DOHH2 (cell line): ENCODE measurements around the gene EFCAB13.
A peak's percentile ranks its signal among the peaks of the same experiment; 100 is the strongest.

Experiments
- H3F3A ChIP-seq: fragments of 200-600 bp; sonication (generic), shearing (Covaris generic); 2 replicates; pipeline ENCODE4 v1.6.0; 2016; ENCODE audit warnings: antibody characterized with exemption, mild to moderate bottlenecking; ENCODE audit not compliant: control insufficient read depth, insufficient read depth
- H3K27ac ChIP-seq: fragments of 200-600 bp; sonication (generic); 2 replicates; pipeline ENCODE4 v1.5.1; 2014; ENCODE audit warnings: low read depth, mild to moderate bottlenecking, low read length, moderate library complexity
- H3K27me3 ChIP-seq: fragments of 200-600 bp; sonication (generic); 2 replicates; pipeline ENCODE4 v1.6.1; 2014; ENCODE audit warnings: mild to moderate bottlenecking, low read length, mixed read lengths; ENCODE audit not compliant: control insufficient read depth
- H3K36me3 ChIP-seq: fragments of 200-600 bp; sonication (generic); 2 replicates; pipeline ENCODE4 v1.6.1; 2014; ENCODE audit warnings: mild to moderate bottlenecking, low read length, moderate library complexity, mixed read lengths; ENCODE audit not compliant: control insufficient read depth
- H3K4me1 ChIP-seq: fragments of 200-600 bp; sonication (generic); 2 replicates; pipeline ENCODE4 v1.6.1; 2014; ENCODE audit warnings: mild to moderate bottlenecking, low read length, mixed read lengths; ENCODE audit not compliant: control insufficient read depth
- H3K4me2 ChIP-seq: fragments of 200-600 bp; sonication (generic); 2 replicates; pipeline ENCODE4 v1.6.0; 2014; ENCODE audit warnings: mild to moderate bottlenecking, low read length, moderate library complexity
- H3K4me3 ChIP-seq: fragments of 200-600 bp; sonication (generic); 2 replicates; pipeline ENCODE4 v1.5.1; 2014; ENCODE audit warnings: mild to moderate bottlenecking, low read length, mixed read lengths
- H3K79me2 ChIP-seq: fragments of 200-600 bp; sonication (generic); 2 replicates; pipeline ENCODE4 v1.6.1; 2014; ENCODE audit warnings: mild to moderate bottlenecking, low read length, mixed read lengths; ENCODE audit not compliant: control insufficient read depth
- H3K9me2 ChIP-seq: fragments of 200-600 bp; sonication (generic); replicated peaks from 2 replicates; pipeline ENCODE4 v1.6.1; 2014; ENCODE audit warnings: mild to moderate bottlenecking, low read length, mixed read lengths; ENCODE audit not compliant: control insufficient read depth
- H3K9me3 ChIP-seq: fragments of 200-600 bp; sonication (generic); 2 replicates; pipeline ENCODE4 v1.6.1; 2014; ENCODE audit warnings: antibody characterized with exemption, low read length, mixed read lengths; ENCODE audit not compliant: control insufficient read depth, insufficient read depth
- H4K20me1 ChIP-seq: fragments of 200-600 bp; sonication (generic); 2 replicates; pipeline ENCODE4 v1.6.0; 2014; ENCODE audit warnings: low read depth, mild to moderate bottlenecking, antibody characterized with exemption, low read length, moderate library complexity; ENCODE audit not compliant: control insufficient read depth, insufficient read depth
- EZH2phosphoT487 ChIP-seq: fragments of 200-600 bp; sonication (generic); IDR thresholded peaks from 2 replicates; pipeline ENCODE4 v1.6.1; 2017; ENCODE audit warnings: borderline replicate concordance, mild to moderate bottlenecking, antibody characterized with exemption, low read length, moderate library complexity, mixed read lengths
- TF ChIP-seq, protein P1 (sequence below): fragments of 200-600 bp; sonication (generic); IDR thresholded peaks from one replicate; pipeline ENCODE4 v1.5.1; 2014; ENCODE audit warnings: antibody characterized with exemption, mild to moderate bottlenecking, low read depth, low read length; ENCODE audit not compliant: poor library complexity, severe bottlenecking

Gene EFCAB13, protein sequence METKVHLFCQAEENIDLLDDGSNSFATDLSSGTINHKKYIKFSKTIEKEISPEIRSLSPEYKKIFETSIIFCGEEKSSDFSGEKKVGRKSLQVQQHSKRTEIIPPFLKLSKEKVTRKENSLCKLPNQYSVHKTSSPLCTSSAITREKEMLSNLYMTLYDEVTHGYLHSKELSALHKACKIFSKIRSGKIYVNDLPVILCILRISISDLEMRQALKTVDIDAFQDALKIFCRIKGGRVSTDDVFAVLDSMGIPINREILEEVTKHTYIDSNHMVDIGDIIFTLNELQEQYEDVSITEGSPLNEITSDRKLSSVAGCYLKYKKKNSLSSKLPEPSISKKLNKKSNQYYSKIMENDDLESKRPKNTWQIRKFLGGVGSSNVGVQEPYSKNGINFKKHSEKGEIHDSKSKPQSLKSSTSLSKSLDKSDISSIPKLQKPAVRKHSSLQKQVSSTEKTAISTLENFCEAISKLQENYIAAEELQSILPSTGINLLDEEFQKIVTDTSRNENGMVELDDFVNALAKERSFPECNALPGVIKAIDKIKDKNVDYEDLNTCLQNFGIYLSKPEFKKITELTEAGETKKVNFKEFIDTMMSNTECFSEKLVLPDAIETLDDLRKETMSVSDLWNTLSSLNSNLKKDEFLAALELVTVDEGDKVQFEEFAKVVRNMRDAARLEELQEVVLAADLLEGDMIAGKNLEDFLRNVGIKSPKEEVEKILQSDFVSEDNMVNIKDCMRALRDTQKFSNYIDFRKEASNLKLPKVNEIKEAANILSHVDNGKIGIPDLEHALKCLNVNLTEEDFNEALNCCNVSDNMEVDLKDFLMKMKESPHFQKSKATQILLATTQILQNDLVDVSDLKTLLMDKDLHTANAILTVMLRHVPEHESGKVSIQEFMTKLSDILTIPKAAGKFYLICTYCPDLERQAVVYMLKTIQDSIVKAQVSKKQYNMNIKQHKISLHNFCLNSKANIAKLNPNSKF

GRCh38 chr17:47323382-47324223, at the start of gene EFCAB13:
Gene EFCAB13 (plus strand): TSS chr17:47323955. CDS start chr17:47328354, 4,399 bp downstream.
- Histone ChIP-seq H3K4me3 (peak within 1 kb of the TSS; percentile 83), H4K20me1 (no peaks in the 10 kb centered on the region), H3K27ac (no peak within 1 kb of the TSS), H3F3A (peaks cover 18% of the 10 kb centered on the region), H3K4me1 (peaks cover 23% of the 10 kb centered on the region), H3K36me3 (no peaks in the 10 kb centered on the region), H3K79me2 (no peaks in the 10 kb centered on the region), H3K27me3 (peaks cover 42% of the 10 kb centered on the region), H3K4me2 (peak within 1 kb of the TSS; percentile 99), H3K9me2 (no peaks in the 10 kb centered on the region), H3K9me3 (peaks cover 3% of the 10 kb centered on the region; the same call in 1 of the 2 replicates)
- TF ChIP-seq EZH2phosphoT487, result 0 out of 2 replicates have a peak, but pooled peaks have one; percentile 33
- TF ChIP-seq, protein P1, sequence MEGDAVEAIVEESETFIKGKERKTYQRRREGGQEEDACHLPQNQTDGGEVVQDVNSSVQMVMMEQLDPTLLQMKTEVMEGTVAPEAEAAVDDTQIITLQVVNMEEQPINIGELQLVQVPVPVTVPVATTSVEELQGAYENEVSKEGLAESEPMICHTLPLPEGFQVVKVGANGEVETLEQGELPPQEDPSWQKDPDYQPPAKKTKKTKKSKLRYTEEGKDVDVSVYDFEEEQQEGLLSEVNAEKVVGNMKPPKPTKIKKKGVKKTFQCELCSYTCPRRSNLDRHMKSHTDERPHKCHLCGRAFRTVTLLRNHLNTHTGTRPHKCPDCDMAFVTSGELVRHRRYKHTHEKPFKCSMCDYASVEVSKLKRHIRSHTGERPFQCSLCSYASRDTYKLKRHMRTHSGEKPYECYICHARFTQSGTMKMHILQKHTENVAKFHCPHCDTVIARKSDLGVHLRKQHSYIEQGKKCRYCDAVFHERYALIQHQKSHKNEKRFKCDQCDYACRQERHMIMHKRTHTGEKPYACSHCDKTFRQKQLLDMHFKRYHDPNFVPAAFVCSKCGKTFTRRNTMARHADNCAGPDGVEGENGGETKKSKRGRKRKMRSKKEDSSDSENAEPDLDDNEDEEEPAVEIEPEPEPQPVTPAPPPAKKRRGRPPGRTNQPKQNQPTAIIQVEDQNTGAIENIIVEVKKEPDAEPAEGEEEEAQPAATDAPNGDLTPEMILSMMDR, result no peak

- no peak overlapping the region for H3K4me2 ChIP-seq
- no peaks in the 10 kb centered on the region for H3K27me3 ChIP-seq
- H3K36me3 ChIP-seq, result no peaks in the 10 kb centered on the region
- H3K79me2 ChIP-seq, result no peaks in the 10 kb centered on the region
- peaks cover 10% of the 10 kb centered on the region for H3F3A ChIP-seq
- no peaks in the 10 kb centered on the region for H4K20me1 ChIP-seq
- TF ChIP-seq, protein P1, result no peak
- no peak for TF ChIP-seq EZH2phosphoT487
- peaks cover 52% of the 10 kb centered on the region for H3K4me1 ChIP-seq
- H3K9me2 ChIP-seq, result no peaks in the 10 kb centered on the region
- no peak overlapping the region for H3K4me3 ChIP-seq
- H3K27ac ChIP-seq, result no peak overlapping the region
- no peaks in the 10 kb centered on the region for H3K9me3 ChIP-seq
These were observed 49.3 kb upstream of the EFCAB13 start for GRCh38 chr17:47274319-47275069.
